Activated CD4-positive, CD25-positive, alpha-beta regulatory T cell treated with anti-CD3 and anti-CD28 coated beads, Interleukin-2, amount 50 U/mL, for 24 hours (primary cell): ENCODE results near the gene SATB1.
"Not testable (repeated sequence)": the region's sequence is repeated elsewhere in the genome, so short reads cannot be mapped to it uniquely, and the experiment has no call there.

ENCODE experiments used
- ATAC-seq, 2 donors: fragments of 150-1000 bp; cut with Tn5 transposase; one replicate each; pipeline ENCODE4 v1.10.0; 2021; ENCODE audit warnings: mild to moderate bottlenecking in 1 of 2, moderate library complexity in 1 of 2

The SATB1 gene

GRCh38 chr3:18424729-18425640 is at the start of gene SATB1:
Gene SATB1, minus strand, starts transcription at chr3:18425339. Its CDS starts 4,372 bp downstream, at chr3:18420967.
- ATAC-seq = peak; percentile 52 to 54

- ATAC-seq = no peak
These were observed 49.1 kb upstream of the SATB1 start for GRCh38 chr3:18474202-18474601.

- no peak for ATAC-seq
These were observed 44.6 kb upstream of the SATB1 start for GRCh38 chr3:18469775-18470174.

GRCh38 chr3:18466136-18466535 is 41.0 kb upstream of the SATB1 start:
- ATAC-seq = no peak

GRCh38 chr3:18454766-18455165 is 29.6 kb upstream of the SATB1 start:
- no peak for ATAC-seq

- not testable (repeated sequence) for ATAC-seq
These were observed 24.5 kb upstream of the SATB1 start for GRCh38 chr3:18449618-18450017.

GRCh38 chr3:18447720-18448119 is 22.6 kb upstream of the SATB1 start:
- ATAC-seq = no peak

- no peak for ATAC-seq
These were observed 21.1 kb upstream of the SATB1 start for GRCh38 chr3:18446149-18446825.

GRCh38 chr3:18445401-18446148 is 20.4 kb upstream of the SATB1 start:
- ATAC-seq = peak; percentile 52

GRCh38 chr3:18444595-18445400 is 19.7 kb upstream of the SATB1 start:
- peak; percentile 77 to 79 for ATAC-seq

- no peak for ATAC-seq
These were observed 18.8 kb upstream of the SATB1 start for GRCh38 chr3:18443665-18444594.

GRCh38 chr3:18442756-18443664 is 17.9 kb upstream of the SATB1 start:
- peak in 1 of 2 donors; percentile 18 for ATAC-seq

GRCh38 chr3:18441551-18441950 is 16.4 kb upstream of the SATB1 start:
- no peak for ATAC-seq

GRCh38 chr3:18440066-18440722 is 15.1 kb upstream of the SATB1 start:
- ATAC-seq = no peak

- no peak for ATAC-seq
These were observed 14.1 kb upstream of the SATB1 start for GRCh38 chr3:18439281-18439680.

GRCh38 chr3:18438586-18438985 is 13.4 kb upstream of the SATB1 start:
- peak; percentile 71 to 79 for ATAC-seq

GRCh38 chr3:18436213-18436612 is 11.1 kb upstream of the SATB1 start:
- ATAC-seq = no peak

- no peak for ATAC-seq
These were observed 9.6 kb upstream of the SATB1 start for GRCh38 chr3:18434711-18435110.

- ATAC-seq = no peak
These were observed 7.6 kb upstream of the SATB1 start for GRCh38 chr3:18432752-18433151.
